ENCODE results near the gene XIRP1. TPM values are rescaled to one million over a fixed set of nuclear protein-coding genes. Genes with fewer than 3 reads are reported as not detected.

The XIRP1 gene
- total and polyA plus RNA-seq, 4 experiments from 2014 or later = 0.03 TPM; not detected in 3

DNA sequence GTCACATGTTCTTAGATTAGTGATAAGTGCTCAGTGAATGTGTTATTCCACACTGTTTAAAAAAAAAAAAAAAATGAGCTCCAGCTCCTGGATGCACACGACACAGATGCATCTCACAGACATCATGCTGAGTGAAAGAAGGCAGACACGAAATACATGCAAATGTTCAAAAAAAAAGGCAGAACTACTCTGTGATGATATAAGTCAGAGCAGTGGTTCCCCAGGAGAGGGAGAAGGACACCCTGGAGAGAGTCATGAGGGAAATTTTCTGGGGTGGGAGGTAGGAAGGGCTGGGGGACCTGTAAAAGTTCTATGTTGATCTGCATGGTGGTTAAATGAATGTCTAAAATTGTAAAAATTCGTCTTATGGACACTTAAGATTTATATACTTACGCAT, 43.3 kb downstream of the XIRP1 start:
- Histone ChIP-seq H3K4me3 (ENCODE audit: low read length in 2 of 2) (peak overlapping the region in 1 of 2 donors; percentile 26), H3K27me3 (ENCODE audit: insufficient read depth, low read length) (no peaks in the 10 kb centered on the region), H3K4me1 (ENCODE audit: insufficient read depth, low read length) (peaks cover 70% of the 10 kb centered on the region), H3K27ac (ENCODE audit: low read depth, low read length) (peak overlapping the region; percentile 69), H3K9me3 (ENCODE audit: control insufficient read depth in 1 of 2, low read length in 2 of 2) (no peaks in the 10 kb centered on the region), H3K36me3 (ENCODE audit: insufficient read depth, low read length) (peaks cover 24% of the 10 kb centered on the region)
- ChIA-PET POLR2A (ENCODE audit: partially characterized antibody) (interaction anchor here (0.6 to 1.0 kb wide), 2 partner anchors 52 to 258 kb away, joined by 3 read pairs; no protein-coding TSS in a partner anchor), CTCF (ENCODE audit: partially characterized antibody) (interaction anchor here (0.9 to 2.1 kb wide), 8 partner anchors 16 to 142 kb away, joined by 3 to 13 read pairs (median 4); no protein-coding TSS in a partner anchor)
- Mint-ChIP-seq H3K4me3 (peak overlapping the region; percentile 79 to 99 (median 86)), H3K4me1 (peaks cover 59 to 82% (median 68%) of the 10 kb centered on the region in 4 donors), H3K9me3 (peaks cover 0 to 6% (median 0%) of the 10 kb centered on the region in 8 donors), H3K27me3 (no peaks in the 10 kb centered on the region), H3K27ac (peak overlapping the region; percentile 97 to 100 (median 99)), H3K36me3 (peaks cover 26 to 74% of the 10 kb centered on the region in 2 donors)
- intact Hi-C loops (cut with micrococcal nuclease) = no loop called here
- DNase-seq = peak in 1 of 5 donors; percentile 61

DNA sequence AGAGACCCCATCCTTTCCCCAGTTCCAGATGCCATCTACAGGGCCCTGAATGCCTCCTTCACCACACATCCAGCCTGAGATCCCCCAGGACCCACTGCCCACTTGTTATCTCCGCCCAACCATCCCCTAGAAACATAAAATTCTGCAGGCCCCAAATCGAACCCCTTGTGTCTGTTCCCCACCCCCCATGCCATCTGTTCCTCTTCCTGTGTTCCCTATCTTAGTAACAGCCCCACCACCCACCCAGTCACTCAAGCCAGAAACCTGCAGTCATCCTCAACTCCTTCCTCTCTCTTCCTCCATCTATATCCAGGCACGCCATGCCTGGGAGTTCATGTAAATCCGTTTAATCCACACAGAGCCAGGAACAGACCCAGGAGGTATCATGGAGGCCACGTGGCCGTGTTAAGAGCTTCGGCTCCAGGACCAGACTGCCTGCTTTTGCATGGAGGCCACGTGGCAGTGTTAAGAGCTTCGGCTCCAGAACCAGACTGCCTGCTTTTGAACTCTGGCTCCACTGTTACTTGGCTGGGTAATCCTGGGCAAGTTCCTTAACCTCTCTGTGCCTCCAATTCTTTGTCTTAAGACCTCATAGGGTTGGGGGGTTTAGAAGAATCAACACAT, 43.8 kb downstream of the XIRP1 start:
- peak overlapping the region; percentile 26 to 30 for H3K4me3 ChIP-seq (ENCODE audit: low read length in 2 of 2)
- peaks cover 29% of the 10 kb centered on the region for H3K36me3 ChIP-seq (ENCODE audit: insufficient read depth, low read length)
- H3K27ac ChIP-seq (ENCODE audit: low read depth, low read length) = peak overlapping the region; percentile 69
- H3K27ac Mint-ChIP-seq = peak overlapping the region; percentile 97 to 100 (median 99)
- no peaks in the 10 kb centered on the region for H3K9me3 ChIP-seq (ENCODE audit: control insufficient read depth in 1 of 2, low read length in 2 of 2)
- H3K27me3 ChIP-seq (ENCODE audit: insufficient read depth, low read length) = no peaks in the 10 kb centered on the region
- peaks cover 59 to 87% (median 68%) of the 10 kb centered on the region in 4 donors for H3K4me1 Mint-ChIP-seq
- intact Hi-C loops (cut with micrococcal nuclease) = no loop called here
- peak overlapping the region; percentile 79 to 99 (median 86) for H3K4me3 Mint-ChIP-seq
- DNase-seq = no peak
- H3K27me3 Mint-ChIP-seq = no peaks in the 10 kb centered on the region
- H3K4me1 ChIP-seq (ENCODE audit: insufficient read depth, low read length) = peaks cover 67% of the 10 kb centered on the region
- peaks cover 0 to 6% (median 0%) of the 10 kb centered on the region in 8 donors for H3K9me3 Mint-ChIP-seq
- peaks cover 28 to 79% of the 10 kb centered on the region in 2 donors for H3K36me3 Mint-ChIP-seq
- ChIA-PET POLR2A (ENCODE audit: partially characterized antibody) (interaction anchor here (1.0 to 1.6 kb wide), 4 partner anchors 10 to 52 kb away, joined by 3 to 4 read pairs (median 4); no protein-coding TSS in a partner anchor), CTCF (ENCODE audit: partially characterized antibody) (interaction anchor here (0.9 to 2.1 kb wide), 7 partner anchors 15 to 143 kb away, joined by 3 to 13 read pairs (median 3); no protein-coding TSS in a partner anchor)

DNA sequence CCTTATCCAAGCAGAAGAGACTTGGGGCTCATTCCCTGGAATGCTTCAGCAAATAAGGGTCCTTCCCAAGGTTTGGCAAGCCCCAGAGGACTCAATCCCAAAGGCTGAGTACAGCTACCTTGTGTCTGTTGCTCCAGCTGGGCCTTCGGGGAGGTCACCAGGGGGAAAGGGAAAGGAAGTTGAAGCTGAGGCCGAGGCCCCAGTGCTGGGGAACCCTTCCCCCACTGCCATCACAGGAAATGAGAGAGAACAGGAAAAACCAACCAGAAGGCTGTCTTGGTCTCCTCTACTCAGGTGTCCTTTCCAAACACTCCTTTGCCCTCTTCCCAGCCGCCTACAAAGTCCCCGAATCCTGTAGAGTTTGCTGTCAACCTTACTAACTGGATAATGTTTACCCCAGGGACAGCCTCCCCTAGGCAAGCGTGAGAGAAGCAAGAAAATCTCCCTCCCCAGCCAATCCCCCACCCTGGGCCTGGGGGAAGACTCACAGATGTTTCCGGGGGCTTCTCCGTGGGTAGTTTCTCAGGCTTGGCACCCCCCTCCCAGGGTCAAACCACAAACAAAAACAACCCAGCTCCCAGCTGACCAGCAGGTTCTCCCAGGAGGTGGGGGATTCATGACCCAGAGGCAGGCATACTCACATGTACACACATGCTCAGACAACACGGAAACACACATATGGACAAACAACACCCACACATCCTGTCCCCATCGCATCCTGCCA, 44.5 kb downstream of the XIRP1 start:
- H3K36me3 Mint-ChIP-seq = peaks cover 33 to 85% of the 10 kb centered on the region in 2 donors
- H3K27me3 ChIP-seq (ENCODE audit: insufficient read depth, low read length) = no peaks in the 10 kb centered on the region
- H3K9me3 ChIP-seq (ENCODE audit: control insufficient read depth in 1 of 2, low read length in 2 of 2) = no peaks in the 10 kb centered on the region
- peaks cover 36% of the 10 kb centered on the region for H3K36me3 ChIP-seq (ENCODE audit: insufficient read depth, low read length)
- peaks cover 59 to 94% (median 69%) of the 10 kb centered on the region in 4 donors for H3K4me1 Mint-ChIP-seq
- peak overlapping the region; percentile 97 to 100 (median 99) for H3K27ac Mint-ChIP-seq
- ChIA-PET CTCF (ENCODE audit: partially characterized antibody) (interaction anchor here (0.9 to 3.2 kb wide), 9 partner anchors 14 to 144 kb away, joined by 3 to 30 read pairs (median 5); partner anchors contain the start of gene TTC21A), POLR2A (ENCODE audit: partially characterized antibody) (interaction anchor here (1.0 to 2.5 kb wide), 10 partner anchors 11 to 259 kb away, joined by 3 to 10 read pairs (median 4); partner anchors contain the start of gene RPSA)
- H3K27ac ChIP-seq (ENCODE audit: low read depth, low read length) = peak overlapping the region; percentile 69
- peak overlapping the region; percentile 26 to 30 for H3K4me3 ChIP-seq (ENCODE audit: low read length in 2 of 2)
- H3K4me3 Mint-ChIP-seq = peak overlapping the region; percentile 79 to 99 (median 86)
- intact Hi-C loops (cut with micrococcal nuclease) = no loop called here
- peak in 4 of 5 donors; percentile 49 to 75 (median 54) for DNase-seq
- peaks cover 0 to 6% (median 0%) of the 10 kb centered on the region in 8 donors for H3K9me3 Mint-ChIP-seq
- H3K27me3 Mint-ChIP-seq = no peaks in the 10 kb centered on the region
- H3K4me1 ChIP-seq (ENCODE audit: insufficient read depth, low read length) = peaks cover 67% of the 10 kb centered on the region

DNA sequence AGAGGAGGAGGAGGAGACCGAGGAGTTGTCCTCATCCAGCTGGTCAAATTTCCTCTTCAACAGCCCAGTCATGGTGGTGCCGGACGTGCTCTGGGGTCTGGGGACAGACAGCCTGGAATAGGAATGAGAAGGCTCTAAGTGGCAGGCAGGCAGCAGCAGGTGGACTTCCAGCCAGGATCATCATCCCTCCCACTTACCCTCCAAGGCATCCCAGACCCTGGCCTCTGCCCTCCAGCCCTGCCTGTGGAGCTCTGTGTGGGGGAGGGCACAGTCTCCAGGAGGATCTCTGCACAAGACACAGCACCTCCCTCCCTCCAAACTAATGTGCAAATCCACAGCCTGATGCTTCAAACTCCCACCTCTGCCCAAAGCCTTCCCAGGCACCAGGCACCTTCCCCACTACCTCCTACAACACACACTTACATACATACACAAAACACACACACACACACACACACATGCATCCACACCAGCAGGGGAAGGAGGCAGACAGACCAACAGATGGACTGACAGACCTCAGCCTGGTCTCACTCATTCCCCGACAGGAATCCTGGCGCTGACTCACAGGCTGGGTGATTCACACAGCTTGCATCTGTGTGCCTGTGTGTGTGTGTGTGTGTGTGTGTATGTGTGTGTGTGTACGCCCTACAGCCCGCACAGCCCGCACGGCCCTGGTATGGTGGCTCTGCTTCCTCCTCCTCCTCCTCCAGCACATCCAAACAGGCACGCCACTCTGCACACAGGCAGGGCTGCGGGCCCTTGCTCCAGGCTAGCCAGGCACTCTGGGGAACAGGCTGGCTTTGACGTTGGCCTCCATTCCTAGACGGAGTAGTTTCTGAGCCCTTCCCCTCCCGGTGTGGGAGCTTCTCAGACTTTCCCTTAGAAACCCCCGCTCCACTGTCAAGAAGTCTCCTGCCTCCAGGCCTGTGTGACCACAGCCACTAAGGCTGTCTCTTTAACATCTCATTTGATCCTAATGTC, 45.5 kb downstream of the XIRP1 start:
- Mint-ChIP-seq H3K27ac (peak overlapping the region; percentile 97 to 100 (median 99)), H3K36me3 (peaks cover 41 to 86% of the 10 kb centered on the region in 2 donors), H3K9me3 (peaks cover 0 to 6% (median 0%) of the 10 kb centered on the region in 8 donors), H3K27me3 (no peaks in the 10 kb centered on the region), H3K4me3 (peak overlapping the region; percentile 79 to 99 (median 86)), H3K4me1 (peaks cover 55 to 93% (median 67%) of the 10 kb centered on the region in 4 donors)
- no peaks in the 10 kb centered on the region for H3K9me3 ChIP-seq (ENCODE audit: control insufficient read depth in 1 of 2, low read length in 2 of 2)
- H3K27me3 ChIP-seq (ENCODE audit: insufficient read depth, low read length) = no peaks in the 10 kb centered on the region
- peaks cover 61% of the 10 kb centered on the region for H3K4me1 ChIP-seq (ENCODE audit: insufficient read depth, low read length)
- peaks cover 46% of the 10 kb centered on the region for H3K36me3 ChIP-seq (ENCODE audit: insufficient read depth, low read length)
- ChIA-PET POLR2A (ENCODE audit: partially characterized antibody) (interaction anchor here (1.0 to 2.5 kb wide), 10 partner anchors 11 to 260 kb away, joined by 3 to 10 read pairs (median 4); partner anchors contain the start of gene RPSA), CTCF (ENCODE audit: partially characterized antibody) (interaction anchor here (1.0 to 3.2 kb wide), 7 partner anchors 19 to 145 kb away, joined by 3 to 30 read pairs (median 8); partner anchors contain the start of gene TTC21A)
- peak overlapping the region; percentile 25 to 26 for H3K4me3 ChIP-seq (ENCODE audit: low read length in 2 of 2)
- intact Hi-C loops (cut with micrococcal nuclease) = no loop called here
- peak in 3 of 5 donors; percentile 48 to 85 (median 57) for DNase-seq
- H3K27ac ChIP-seq (ENCODE audit: low read depth, low read length) = peak overlapping the region; percentile 69

DNA sequence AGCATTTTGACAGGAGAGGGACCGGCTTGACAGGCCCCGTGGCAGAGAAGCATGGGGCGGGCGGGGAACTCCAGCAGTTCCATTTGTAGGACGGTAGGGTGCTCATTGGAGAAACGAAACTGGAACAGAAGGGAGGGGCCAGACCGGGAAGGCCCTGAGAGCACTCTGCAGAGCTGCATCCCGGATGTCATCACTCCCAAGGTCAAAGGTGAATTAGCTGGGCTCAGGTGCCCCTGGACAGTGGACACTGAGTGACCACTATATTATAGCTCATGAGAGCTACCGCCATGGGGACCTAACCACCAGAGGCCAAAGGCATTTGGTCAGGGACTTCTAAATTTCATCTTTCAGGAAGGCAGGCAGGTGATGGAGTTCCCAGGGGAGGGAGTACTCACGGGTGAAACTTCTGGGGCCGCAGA, 46.3 kb downstream of the XIRP1 start:
- POLR2A ChIA-PET (ENCODE audit: partially characterized antibody) = interaction anchor here (1.2 to 2.5 kb wide), 2 partner anchors 10 to 20 kb away, joined by 4 to 10 read pairs; no protein-coding TSS in a partner anchor

More for the DNA sequence above, 46.3 kb downstream of the XIRP1 start:
- CTCF ChIA-PET (ENCODE audit: partially characterized antibody) = interaction anchor here (1.2 to 3.2 kb wide), 4 partner anchors 18 to 142 kb away, joined by 4 to 30 read pairs (median 12); partner anchors contain the start of gene TTC21A
- intact Hi-C loops (cut with micrococcal nuclease) = no loop called here
- Histone ChIP-seq H3K4me1 (ENCODE audit: insufficient read depth, low read length) (peaks cover 56% of the 10 kb centered on the region), H3K4me3 (ENCODE audit: low read length in 2 of 2) (no peak overlapping the region), H3K36me3 (ENCODE audit: insufficient read depth, low read length) (peaks cover 49% of the 10 kb centered on the region), H3K9me3 (ENCODE audit: control insufficient read depth in 1 of 2, low read length in 2 of 2) (no peaks in the 10 kb centered on the region), H3K27me3 (ENCODE audit: insufficient read depth, low read length) (no peaks in the 10 kb centered on the region), H3K27ac (ENCODE audit: low read depth, low read length) (peak overlapping the region; percentile 69)
- Mint-ChIP-seq H3K9me3 (peaks cover 0 to 8% (median 0%) of the 10 kb centered on the region in 8 donors), H3K4me3 (peak overlapping the region; percentile 25 to 99 (median 86)), H3K27ac (peak overlapping the region; percentile 64 to 100 (median 99)), H3K27me3 (no peaks in the 10 kb centered on the region), H3K36me3 (peaks cover 41 to 90% of the 10 kb centered on the region in 2 donors), H3K4me1 (peaks cover 49 to 93% (median 59%) of the 10 kb centered on the region in 4 donors)
- DNase-seq = no peak

Data from CD4-positive, alpha-beta memory T cell (primary cell).